CD14-positive monocyte (primary cell): ENCODE data around the gene KRTAP22-2. TPM values are rescaled to one million over a fixed set of nuclear protein-coding genes. Genes with fewer than 3 reads are reported as not detected.

ENCODE experiments used
- DNase-seq, 3 donors: peaks; one replicate each; pipeline ENCODE4 v3.0.0-alpha.2; 2011 to 2022
- H2AFZ ChIP-seq: 2 replicates; pipeline ENCODE4 v1.6.0; 2012; ENCODE audit warnings: mild to moderate bottlenecking, low read depth, low read length, inconsistent platforms; ENCODE audit not compliant: insufficient read depth, poor library complexity, severe bottlenecking
- H3K27ac ChIP-seq, 2 donors: 1 replicate in 1 of 2; 2 replicates in 1 of 2; pipeline ENCODE4 v1.5.1; 2012 to 2013; ENCODE audit warnings: low read length in 2 of 2, control low read depth in 1 of 2, inconsistent platforms in 1 of 2, low read depth in 1 of 2, mild to moderate bottlenecking in 1 of 2
- H3K27me3 ChIP-seq, 2 donors: one replicate each; pipeline versions ENCODE4 v1.6.0 to v1.6.1; 2011 to 2013; ENCODE audit warnings: low read length in 2 of 2; ENCODE audit not compliant: control insufficient read depth in 2 of 2, insufficient read depth in 2 of 2
- H3K36me3 ChIP-seq, 2 donors: replicated peaks in 1 of 2; 1 replicate in 1 of 2; 2 replicates in 1 of 2; pipeline versions ENCODE4 v1.5.1 to v1.6.1; 2012 to 2013; ENCODE audit warnings: low read length in 2 of 2, control low read depth in 1 of 2, inconsistent platforms in 1 of 2, mild to moderate bottlenecking in 1 of 2; ENCODE audit not compliant: insufficient read depth in 2 of 2, control insufficient read depth in 1 of 2
- H3K4me1 ChIP-seq, 2 donors: 1 replicate in 1 of 2; 2 replicates in 1 of 2; pipeline versions ENCODE4 v1.5.1 to v1.6.1; 2012 to 2013; ENCODE audit warnings: low read length in 2 of 2, control low read depth in 1 of 2, inconsistent platforms in 1 of 2, mild to moderate bottlenecking in 1 of 2, moderate library complexity in 1 of 2; ENCODE audit not compliant: insufficient read depth in 2 of 2, control insufficient read depth in 1 of 2
- H3K4me2 ChIP-seq: replicated peaks from 2 replicates; pipeline ENCODE3; 2012; ENCODE audit warnings: low read length, moderate library complexity, mild to moderate bottlenecking; ENCODE audit not compliant: poor library complexity, severe bottlenecking; ENCODE audit errors: extremely low read depth
- H3K4me3 ChIP-seq, 3 experiments: fragments of 200-600 bp in 1 of 3; sonication (generic) in 1 of 3; replicated peaks in 1 of 3; 1 replicate in 2 of 3; 2 replicates in 1 of 3; pipeline ENCODE4 v1.5.1; 2011 to 2013; ENCODE audit warnings: low read length in 3 of 3, mild to moderate bottlenecking in 3 of 3, control low read depth in 2 of 3, low read depth in 2 of 3, inconsistent platforms in 1 of 3, moderate library complexity in 1 of 3
- H3K79me2 ChIP-seq: 2 replicates; pipeline ENCODE4 v1.6.0; 2012; ENCODE audit warnings: mild to moderate bottlenecking, control low read depth, inconsistent platforms, low read length, moderate library complexity; ENCODE audit not compliant: insufficient read depth
- H3K9ac ChIP-seq: 2 replicates; pipeline ENCODE4 v1.6.0; 2017; ENCODE audit warnings: low read length, mild to moderate bottlenecking; ENCODE audit not compliant: insufficient read depth, poor library complexity, severe bottlenecking
- H3K9me3 ChIP-seq, 2 donors: replicated peaks in 1 of 2; 1 replicate in 1 of 2; 2 replicates in 1 of 2; pipeline versions ENCODE4 v1.5.1 to v1.6.1; 2012 to 2013; ENCODE audit warnings: low read length in 2 of 2, control low read depth in 1 of 2; ENCODE audit not compliant: control insufficient read depth in 1 of 2, insufficient read depth in 1 of 2
- H4K20me1 ChIP-seq: 2 replicates; pipeline ENCODE4 v1.6.0; 2012; ENCODE audit warnings: mild to moderate bottlenecking, low read length, control low read depth, moderate library complexity; ENCODE audit not compliant: insufficient read depth
- H3K27ac Mint-ChIP-seq, 7 donors: one replicate each; pipeline ENCODE4 v1.8.0; 2020; ENCODE audit warnings: mild to moderate bottlenecking in 7 of 7, mixed read lengths in 7 of 7, moderate library complexity in 6 of 7, inconsistent platforms in 2 of 7
- H3K27me3 Mint-ChIP-seq, 3 donors: one replicate each; pipeline ENCODE4 v1.8.0; 2021 to 2022; ENCODE audit warnings: low read depth in 3 of 3, mild to moderate bottlenecking in 3 of 3, mixed read lengths in 3 of 3, moderate library complexity in 3 of 3, inconsistent platforms in 1 of 3
- H3K36me3 Mint-ChIP-seq, 2 donors: one replicate each; pipeline ENCODE4 v1.8.0; 2020; ENCODE audit warnings: mixed read lengths in 2 of 2, inconsistent platforms in 1 of 2, mild to moderate bottlenecking in 1 of 2
- H3K4me1 Mint-ChIP-seq: one replicate; pipeline ENCODE4 v1.8.0; 2020; ENCODE audit warnings: mild to moderate bottlenecking, mixed read lengths
- H3K4me3 Mint-ChIP-seq, 2 donors: one replicate each; pipeline ENCODE4 v1.8.0; 2020; ENCODE audit warnings: mild to moderate bottlenecking in 2 of 2, mixed read lengths in 2 of 2, moderate library complexity in 1 of 2
- H3K9me3 Mint-ChIP-seq, 7 donors: one replicate each; pipeline ENCODE4 v1.8.0; 2020 to 2022; ENCODE audit warnings: mixed read lengths in 7 of 7, mild to moderate bottlenecking in 6 of 7, moderate library complexity in 6 of 7, inconsistent platforms in 2 of 7
- WGBS: methylation state at CpG from one replicate; pipeline ENCODE4 v1.1.5; 2013; ENCODE audit warnings: missing lambda C conversion rate; ENCODE audit not compliant: insufficient coverage; 5-methylcytosine and 5-hydroxymethylcytosine counted together
- intact Hi-C, 2 donors: fragments of 100-400 bp; cut with micrococcal nuclease; formaldehyde crosslinking; loops; one replicate each; pipeline versions ENCODE4 v1.15.0 to v1.15.1; 2023
- polyA plus RNA-seq, 3 donors: library from polyadenylated mRNA; depleted of rRNA in 1 of 3; unstranded in 2 of 3; stranded (reverse) in 1 of 3; fragments of 300-500 nt in 2 of 3; fragments of >200 nt in 1 of 3; fragmentation: Illumina TruSeq in 2 of 3; gene quantifications; 1 replicate in 2 of 3; 2 replicates in 1 of 3; pipeline ENCODE4 v1.2.3, GENCODE V29; 2012 to 2021
- TF ChIP-seq, protein P1 (sequence below): fragments of 200-600 bp; IDR thresholded peaks from one replicate; pipeline ENCODE4 v1.8.0; 2022; ENCODE audit warnings: antibody characterized with exemption, mild to moderate bottlenecking

KRTAP22-2 gene
- polyA plus RNA-seq, 3 donors, result not detected

DNA sequence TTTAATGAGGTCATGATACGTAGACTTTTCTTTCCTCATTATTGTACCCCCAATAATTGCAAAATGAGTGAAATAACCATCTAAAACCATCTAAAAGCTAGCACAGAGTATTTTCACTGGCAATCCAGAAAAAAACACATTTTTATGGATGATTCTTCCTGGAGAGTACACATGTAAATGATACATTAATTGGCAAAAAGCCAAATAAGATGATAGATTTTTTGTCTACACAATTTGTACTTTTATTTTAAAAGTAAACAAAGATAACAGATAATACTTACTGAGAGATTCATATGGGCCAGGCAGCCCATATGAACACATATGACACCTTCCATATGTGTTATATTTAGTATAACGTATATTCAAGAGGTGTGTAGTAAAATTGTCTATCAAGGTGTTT is 26.6 kb downstream of the KRTAP22-2 start:
- H3K27me3 Mint-ChIP-seq, result no peaks in the 10 kb centered on the region
- Histone ChIP-seq H4K20me1 (no peaks in the 10 kb centered on the region), H3K36me3 (no peaks in the 10 kb centered on the region), H2AFZ (no peak overlapping the region), H3K27ac (no peak overlapping the region), H3K4me3 (no peak overlapping the region), H3K9me3 (no peaks in the 10 kb centered on the region), H3K4me2 (no peak overlapping the region), H3K27me3 (no peaks in the 10 kb centered on the region), H3K4me1 (no peaks in the 10 kb centered on the region), H3K9ac (no peak overlapping the region), H3K79me2 (no peaks in the 10 kb centered on the region)
- intact Hi-C loops, result no loop called here
- TF ChIP-seq, protein P1, sequence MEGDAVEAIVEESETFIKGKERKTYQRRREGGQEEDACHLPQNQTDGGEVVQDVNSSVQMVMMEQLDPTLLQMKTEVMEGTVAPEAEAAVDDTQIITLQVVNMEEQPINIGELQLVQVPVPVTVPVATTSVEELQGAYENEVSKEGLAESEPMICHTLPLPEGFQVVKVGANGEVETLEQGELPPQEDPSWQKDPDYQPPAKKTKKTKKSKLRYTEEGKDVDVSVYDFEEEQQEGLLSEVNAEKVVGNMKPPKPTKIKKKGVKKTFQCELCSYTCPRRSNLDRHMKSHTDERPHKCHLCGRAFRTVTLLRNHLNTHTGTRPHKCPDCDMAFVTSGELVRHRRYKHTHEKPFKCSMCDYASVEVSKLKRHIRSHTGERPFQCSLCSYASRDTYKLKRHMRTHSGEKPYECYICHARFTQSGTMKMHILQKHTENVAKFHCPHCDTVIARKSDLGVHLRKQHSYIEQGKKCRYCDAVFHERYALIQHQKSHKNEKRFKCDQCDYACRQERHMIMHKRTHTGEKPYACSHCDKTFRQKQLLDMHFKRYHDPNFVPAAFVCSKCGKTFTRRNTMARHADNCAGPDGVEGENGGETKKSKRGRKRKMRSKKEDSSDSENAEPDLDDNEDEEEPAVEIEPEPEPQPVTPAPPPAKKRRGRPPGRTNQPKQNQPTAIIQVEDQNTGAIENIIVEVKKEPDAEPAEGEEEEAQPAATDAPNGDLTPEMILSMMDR, result no peak
- H3K27ac Mint-ChIP-seq, result no peak overlapping the region
- H3K9me3 Mint-ChIP-seq, result peaks cover 0 to 4% (median 2%) of the 10 kb centered on the region in 7 donors
- no peak for DNase-seq
- H3K36me3 Mint-ChIP-seq, result no peaks in the 10 kb centered on the region
- no peaks in the 10 kb centered on the region for H3K4me1 Mint-ChIP-seq
- no CpG with 5 or more reads among the region's 2 CpGs for WGBS
- no peak overlapping the region for H3K4me3 Mint-ChIP-seq

DNA sequence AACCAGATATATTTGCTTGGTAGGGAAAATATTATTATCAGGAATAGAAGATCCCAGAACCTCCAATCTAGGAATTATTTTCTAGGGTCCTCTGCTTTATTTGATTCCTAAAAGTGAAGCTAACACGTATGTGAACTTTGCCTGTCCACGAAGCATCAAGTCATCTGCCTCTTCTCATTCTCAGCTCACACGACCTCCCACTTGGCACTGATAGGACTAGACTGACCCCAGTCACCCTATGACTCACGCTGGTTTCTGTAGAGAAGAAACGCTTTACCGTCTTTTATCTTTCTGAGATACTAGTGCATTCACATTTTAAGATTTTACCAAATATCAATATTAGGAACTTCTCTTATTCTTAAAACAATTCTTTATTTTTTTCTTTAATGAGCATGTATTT is 27.1 kb downstream of the KRTAP22-2 start:
- Histone ChIP-seq H3K9ac (no peak overlapping the region), H3K36me3 (no peaks in the 10 kb centered on the region), H4K20me1 (no peaks in the 10 kb centered on the region), H3K4me2 (no peak overlapping the region), H3K27ac (no peak overlapping the region), H2AFZ (no peak overlapping the region), H3K27me3 (no peaks in the 10 kb centered on the region), H3K4me3 (no peak overlapping the region), H3K9me3 (no peaks in the 10 kb centered on the region), H3K4me1 (no peaks in the 10 kb centered on the region), H3K79me2 (no peaks in the 10 kb centered on the region)
- 93% methylated on average over 2 of the region's 6 CpGs for WGBS
- peaks cover 0 to 4% (median 2%) of the 10 kb centered on the region in 7 donors for H3K9me3 Mint-ChIP-seq
- H3K4me1 Mint-ChIP-seq, result no peaks in the 10 kb centered on the region
- H3K27me3 Mint-ChIP-seq, result no peaks in the 10 kb centered on the region
- intact Hi-C loops, result no loop called here
- H3K36me3 Mint-ChIP-seq, result no peaks in the 10 kb centered on the region
- TF ChIP-seq, protein P1, result no peak
- no peak overlapping the region for H3K27ac Mint-ChIP-seq
- H3K4me3 Mint-ChIP-seq, result no peak overlapping the region
- no peak for DNase-seq
